ENCODE data around the gene CRABP2. TPM values are rescaled to one million over a fixed set of nuclear protein-coding genes. Genes with fewer than 3 reads are reported as not detected.

The CRABP2 gene
- total and polyA plus RNA-seq, 2 of the 13 experiments (the other 11 are each of a cell fraction or from before 2014, with no cell fraction given), result 0.40 to 0.60 TPM

- TF ChIP-seq ETS1 (CRISPR knock-in tag; IDR thresholded peaks at IDR 0.05) (no peak), ZNF557 (CRISPR knock-in tag; IDR thresholded peaks at IDR 0.05) (no peak), HINFP (CRISPR knock-in tag; IDR thresholded peaks at IDR 0.05; ENCODE audit: low read depth) (0 out of 2 replicates have a peak, but pooled peaks have one; percentile 37), NR1H2 (CRISPR knock-in tag; IDR thresholded peaks at IDR 0.05; ENCODE audit: borderline replicate concordance, low read depth) (no peak), SP1 (IDR thresholded peaks at IDR 0.05) (no peak), SP1 (CRISPR knock-in tag; IDR thresholded peaks at IDR 0.05) (no peak), ETV6 (CRISPR knock-in tag; conservative IDR thresholded peaks at IDR 0.05) (no peak), USF2 (IDR thresholded peaks at IDR 0.05; ENCODE audit: low read depth, low read length) (no peak), USF2 (CRISPR knock-in tag; IDR thresholded peaks at IDR 0.05; ENCODE audit: borderline replicate concordance) (no peak), ZNF354B (CRISPR knock-in tag; IDR thresholded peaks at IDR 0.05) (no peak), ZNF761 (CRISPR knock-in tag; conservative IDR thresholded peaks at IDR 0.05) (0 out of 2 replicates have a peak, but pooled peaks have one; percentile 30), ZNF737 (CRISPR knock-in tag; IDR thresholded peaks at IDR 0.05; ENCODE audit: borderline replicate concordance) (no peak), HNRNPLL (IDR thresholded peaks at IDR 0.05; ENCODE audit: low read depth, low read length, poor library complexity, severe bottlenecking) (peak; percentile 21), NFIB (CRISPR knock-in tag; IDR thresholded peaks at IDR 0.05; ENCODE audit: borderline replicate concordance) (no peak), NFYB (CRISPR knock-in tag; IDR thresholded peaks at IDR 0.05) (no peak), ZNF878 (CRISPR knock-in tag; IDR thresholded peaks at IDR 0.05) (no peak), ZNF773 (CRISPR knock-in tag; IDR thresholded peaks at IDR 0.05; ENCODE audit: borderline replicate concordance) (no peak), ZNF501 (CRISPR knock-in tag; IDR thresholded peaks at IDR 0.05) (peak; percentile 81), ZNF639 (CRISPR knock-in tag; conservative IDR thresholded peaks at IDR 0.05) (no peak), GTF3A (CRISPR knock-in tag; conservative IDR thresholded peaks at IDR 0.05) (no peak), MLLT10 (CRISPR knock-in tag; IDR thresholded peaks at IDR 0.05) (no peak), MXD4 (CRISPR knock-in tag; IDR thresholded peaks at IDR 0.05) (no peak), CBX2 (IDR thresholded peaks at IDR 0.05; ENCODE audit: low read depth, low read length) (no peak), CBX2 (CRISPR knock-in tag; IDR thresholded peaks at IDR 0.05; ENCODE audit: low read depth) (no peak)
Observed at GRCh38 chr1:156689035-156689952, 16.1 kb downstream of the CRABP2 start (continued).
